ENCODE results near the gene TTI1.
"Not testable (repeated sequence)": the region's sequence is repeated elsewhere in the genome, so short reads cannot be mapped to it uniquely, and the experiment has no call there.

TTI1 gene

GRCh38 chr20:38009416-38009815 is 23.8 kb downstream of the TTI1 start:
- DNase-seq (ENCODE audit: low read depth): not testable (repeated sequence)

- no peak for DNase-seq (ENCODE audit: low read depth)
Measured at GRCh38 chr20:38008233-38008944, 24.9 kb downstream of the TTI1 start.

DNA sequence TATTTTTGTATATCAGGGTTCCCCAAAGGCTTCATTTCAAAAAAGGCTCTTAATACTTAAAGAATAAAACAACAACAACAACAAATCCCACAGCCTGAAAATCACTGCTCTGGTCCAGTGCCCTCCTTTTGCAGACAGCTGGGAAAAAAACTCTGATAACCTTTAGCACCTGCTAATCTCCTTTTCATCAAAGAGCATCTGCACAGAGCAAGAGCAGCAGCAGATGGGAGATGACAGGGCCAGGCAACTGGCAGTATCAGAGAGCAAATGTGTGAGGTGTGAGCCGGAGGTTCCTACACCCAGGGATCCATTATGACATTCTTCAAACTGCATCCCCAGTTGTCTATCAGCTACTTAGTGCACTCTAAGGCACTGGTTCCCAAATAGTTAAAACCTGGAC is 25.7 kb downstream of the TTI1 start:
- no peak for DNase-seq (ENCODE audit: low read depth)

GRCh38 chr20:38005903-38006302 is 27.4 kb downstream of the TTI1 start:
- no peak for DNase-seq (ENCODE audit: low read depth)

- no peak for DNase-seq (ENCODE audit: low read depth)
Measured at GRCh38 chr20:38004416-38004815, 28.8 kb downstream of the TTI1 start.

GRCh38 chr20:38002422-38002821 is 30.8 kb downstream of the TTI1 start:
- no peak for DNase-seq (ENCODE audit: low read depth)

DNA sequence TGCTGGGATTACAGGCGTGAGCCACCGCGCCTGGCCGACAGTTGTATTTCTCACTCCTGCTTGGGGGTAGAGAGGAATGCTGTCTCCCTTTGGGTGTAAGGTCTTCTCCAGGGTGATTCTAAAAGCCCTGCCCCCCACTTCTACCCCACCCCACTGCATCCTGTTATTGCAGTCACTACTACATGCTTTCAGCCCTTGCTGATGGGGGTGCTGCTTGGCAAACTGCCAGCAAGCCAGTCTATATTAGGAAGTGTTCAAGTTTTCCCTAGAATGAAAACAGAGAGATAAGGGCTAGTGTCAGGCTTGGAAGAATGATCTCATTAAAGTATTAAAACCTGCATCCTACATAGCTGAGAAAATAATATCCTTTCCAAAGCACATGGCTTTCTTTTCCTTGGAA is 31.3 kb downstream of the TTI1 start:
- no peak for DNase-seq (ENCODE audit: low read depth)

DNA sequence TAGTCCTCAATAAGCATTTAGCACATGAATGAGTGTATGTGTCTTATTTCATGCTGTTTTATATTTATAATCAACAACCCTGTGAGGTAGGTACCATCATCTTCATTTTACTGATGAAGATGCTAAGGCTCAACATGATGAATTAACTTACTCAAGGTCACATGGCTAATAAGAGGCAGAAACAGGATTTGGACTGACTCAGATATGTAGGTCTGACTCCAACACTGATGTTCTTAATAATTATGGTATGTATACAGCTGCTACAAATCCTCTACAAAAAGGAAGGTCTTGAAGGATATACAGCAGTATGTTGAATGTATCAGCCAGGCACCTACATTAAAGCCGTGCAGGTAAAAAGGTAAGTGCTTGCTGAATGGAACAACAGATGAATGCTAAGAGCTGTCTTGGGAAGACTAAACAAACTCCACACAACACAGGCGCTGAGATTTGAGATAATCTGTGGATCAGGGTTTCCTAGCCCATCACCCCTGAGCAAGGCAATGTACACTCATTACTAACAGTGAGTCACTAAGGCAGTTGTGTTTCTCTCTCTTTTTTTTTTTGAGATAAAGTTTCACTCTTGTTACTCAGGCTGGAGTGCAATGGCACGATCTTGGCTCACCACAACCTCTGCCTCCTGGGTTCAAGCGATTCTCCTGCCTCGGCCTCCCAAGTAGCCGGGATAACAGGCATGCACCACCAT is 31.9 kb downstream of the TTI1 start:
- DNase-seq (ENCODE audit: low read depth): no peak

DNA sequence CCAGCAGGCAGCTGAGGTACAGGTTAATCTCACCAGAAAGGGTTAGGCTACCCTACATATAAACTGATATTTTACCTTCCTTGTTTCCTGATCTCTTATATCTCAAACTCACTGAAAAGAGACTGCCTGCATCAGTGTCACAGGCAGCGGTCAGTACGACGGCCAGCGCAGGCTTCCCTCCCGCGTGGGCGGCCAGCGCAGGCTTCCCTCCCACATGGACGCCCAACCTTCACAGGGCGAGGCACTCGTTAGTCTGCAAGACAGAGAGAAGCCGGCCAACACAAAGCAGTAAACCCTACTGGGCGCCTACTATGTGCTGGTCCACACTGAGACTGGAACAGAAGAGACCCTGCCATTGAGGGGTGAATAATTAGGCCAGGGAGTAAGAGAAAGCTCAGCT is 33.0 kb downstream of the TTI1 start:
- no peak for DNase-seq (ENCODE audit: low read depth)

- no peak for DNase-seq (ENCODE audit: low read depth)
Measured at GRCh38 chr20:37999526-38000263, 33.6 kb downstream of the TTI1 start.

GRCh38 chr20:37997516-37997915 is 35.7 kb downstream of the TTI1 start:
- no peak for DNase-seq (ENCODE audit: low read depth)

- no peak for DNase-seq (ENCODE audit: low read depth)
Measured at GRCh38 chr20:37995856-37996605, 37.2 kb downstream of the TTI1 start.

GRCh38 chr20:37994512-37994911 is 38.7 kb downstream of the TTI1 start:
- no peak for DNase-seq (ENCODE audit: low read depth)

GRCh38 chr20:37992802-37993409 is 40.4 kb downstream of the TTI1 start:
- no peak for DNase-seq (ENCODE audit: low read depth)

DNA sequence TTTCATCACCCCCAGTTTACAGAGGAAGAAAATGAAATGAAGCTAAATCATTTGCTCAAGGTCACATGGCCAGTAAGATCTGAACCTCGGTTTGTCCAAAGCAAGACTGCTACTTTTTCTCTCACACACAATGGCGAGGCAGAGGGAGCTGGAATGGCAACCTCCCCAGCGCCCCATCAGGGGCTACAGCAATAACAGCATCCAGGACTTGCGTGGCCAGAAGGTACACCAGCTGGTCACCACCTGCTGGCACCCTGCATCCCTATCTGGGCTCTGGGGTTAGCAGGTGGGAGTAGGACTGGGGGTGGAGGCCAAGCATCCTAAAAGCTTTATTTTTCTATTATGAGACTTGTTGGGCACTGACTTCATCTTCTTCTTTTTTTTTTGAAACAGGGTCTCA is 41.3 kb downstream of the TTI1 start:
- DNase-seq (ENCODE audit: low read depth): no peak

GRCh38 chr20:37991157-37991866 is 41.9 kb downstream of the TTI1 start:
- no peak for DNase-seq (ENCODE audit: low read depth)

DNA sequence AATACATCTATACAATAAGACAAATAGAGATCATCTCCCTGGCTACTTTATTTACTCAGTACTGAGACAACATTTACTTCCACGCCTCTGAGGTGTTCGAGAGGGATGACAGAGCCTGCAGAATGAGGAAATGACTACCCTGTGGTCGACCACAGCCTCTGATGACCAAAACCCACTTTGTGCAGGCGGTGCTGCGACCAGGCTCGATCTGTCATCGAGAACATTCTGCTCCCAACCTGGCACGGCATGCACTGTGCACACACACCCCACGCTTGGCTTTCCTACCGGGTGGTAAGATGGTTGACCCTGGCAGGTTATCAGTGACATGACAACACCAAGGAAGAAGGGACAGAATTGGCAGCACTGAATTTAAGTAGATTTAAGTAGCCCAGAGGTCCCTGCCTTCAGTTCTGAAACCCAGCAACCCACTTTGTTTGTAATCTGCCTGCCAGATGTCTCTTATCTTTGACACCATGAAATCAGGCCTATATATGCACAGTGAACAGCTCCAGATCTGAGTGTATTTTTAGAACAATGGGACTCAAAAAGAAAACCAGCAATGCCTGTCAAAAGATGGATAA is 42.6 kb downstream of the TTI1 start:
- peak; percentile 50 for DNase-seq (ENCODE audit: low read depth)

GRCh38 chr20:37989601-37990295 is 43.5 kb downstream of the TTI1 start:
- DNase-seq (ENCODE audit: low read depth): no peak

DNA sequence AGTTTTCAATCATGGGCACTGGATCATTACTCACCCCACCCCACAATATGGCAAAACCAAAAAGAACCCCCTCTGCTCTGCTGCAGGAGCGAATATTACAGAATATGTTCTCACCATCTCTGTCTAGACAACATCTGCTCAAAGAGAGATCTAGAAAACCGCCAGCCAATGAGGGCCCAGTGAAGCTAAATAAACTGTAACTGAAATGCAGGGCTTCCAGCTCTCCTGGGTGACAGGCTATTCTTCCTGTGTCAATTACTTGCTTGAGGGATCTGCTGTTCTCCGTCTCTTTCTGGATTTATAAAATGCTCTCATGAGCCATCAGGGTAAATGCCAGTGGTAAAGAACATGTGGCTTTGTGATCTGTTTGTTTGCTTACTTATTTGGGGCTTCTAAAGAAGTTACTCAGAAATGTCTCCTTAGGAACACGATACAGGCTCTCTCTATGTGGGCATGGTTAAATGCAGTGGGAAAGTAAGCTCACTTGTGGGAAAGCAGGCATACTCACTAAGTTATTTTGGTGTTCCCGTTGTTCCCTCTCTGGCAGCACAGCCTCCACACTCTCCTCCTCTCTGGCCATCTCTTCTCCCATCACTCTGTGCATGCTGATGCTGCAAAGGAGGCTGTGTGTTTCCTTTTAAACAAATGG is 44.8 kb downstream of the TTI1 start:
- no peak for DNase-seq (ENCODE audit: low read depth)
